ENCODE results near the gene COTL1.

The COTL1 gene

GRCh38 chr16:84613408-84614072 lies 4.3 kb downstream of the COTL1 start:
- FAIRE-seq: no peak

GRCh38 chr16:84612686-84613085 lies 5.2 kb downstream of the COTL1 start:
- no peak for FAIRE-seq

- FAIRE-seq: no peak
Measured at GRCh38 chr16:84611041-84611440, 6.8 kb downstream of the COTL1 start.

GRCh38 chr16:84610376-84610775 lies 7.5 kb downstream of the COTL1 start:
- no peak for FAIRE-seq

GRCh38 chr16:84609563-84610177 lies 8.2 kb downstream of the COTL1 start:
- FAIRE-seq: no peak

- FAIRE-seq: no peak
Measured at GRCh38 chr16:84608282-84608681, 9.6 kb downstream of the COTL1 start.

- no peak for FAIRE-seq
Measured at GRCh38 chr16:84607694-84608093, 10.2 kb downstream of the COTL1 start.

GRCh38 chr16:84607061-84607460 lies 10.8 kb downstream of the COTL1 start:
- no peak for FAIRE-seq

GRCh38 chr16:84606081-84606875 lies 11.6 kb downstream of the COTL1 start:
- FAIRE-seq: no peak

GRCh38 chr16:84605339-84605848 lies 12.5 kb downstream of the COTL1 start:
- FAIRE-seq: no peak

- no peak for FAIRE-seq
Measured at GRCh38 chr16:84604477-84605013, 13.3 kb downstream of the COTL1 start.

GRCh38 chr16:84603940-84604339 lies 13.9 kb downstream of the COTL1 start:
- FAIRE-seq: no peak

- no peak for FAIRE-seq
Measured at GRCh38 chr16:84603140-84603816, 14.6 kb downstream of the COTL1 start.

- no peak for FAIRE-seq
Measured at GRCh38 chr16:84600343-84601229, 17.3 kb downstream of the COTL1 start.

- no peak for FAIRE-seq
Measured at GRCh38 chr16:84599521-84600202, 18.2 kb downstream of the COTL1 start.

- no peak for FAIRE-seq
Measured at GRCh38 chr16:84598360-84598759, 19.5 kb downstream of the COTL1 start.

- no peak for FAIRE-seq
Measured at GRCh38 chr16:84597931-84598351, 19.9 kb downstream of the COTL1 start.

GRCh38 chr16:84597528-84597896 lies 20.4 kb downstream of the COTL1 start:
- FAIRE-seq: no peak

- no peak for FAIRE-seq
Measured at GRCh38 chr16:84596801-84597527, 20.9 kb downstream of the COTL1 start.

- FAIRE-seq: no peak
Measured at GRCh38 chr16:84596161-84596560, 21.7 kb downstream of the COTL1 start.
